Adrenal gland (tissue), 5 donors: ENCODE results near the gene PRKCB.

ENCODE experiments used
- CTCF ChIP-seq, 6 experiments: fragments of 450-650 bp in 4 of 6; fragments of 200-600 bp in 2 of 6; sonication (generic) in 1 of 6; IDR thresholded peaks; 1 replicate in 5 of 6; 2 replicates in 1 of 6; pipeline versions ENCODE4 v1.5.1 to v1.8.0; 2016 to 2021; ENCODE audit warnings: antibody characterized with exemption in 6 of 6, mild to moderate bottlenecking in 2 of 6, moderate library complexity in 1 of 6
- POLR2A ChIP-seq, 2 donors: fragments of 450-650 bp; IDR thresholded peaks; one replicate each; pipeline ENCODE4 v1.6.1; 2017; ENCODE audit warnings: antibody characterized with exemption in 2 of 2, mild to moderate bottlenecking in 2 of 2, moderate library complexity in 1 of 2
- donor health status: DM: no; HTN: no; CAD: no.

GRCh38 chr16:24116989-24117388 is 281.2 kb downstream of the PRKCB start:
- TF ChIP-seq CTCF (IDR thresholded peaks at IDR 0.05) (no peak), POLR2A (IDR thresholded peaks at IDR 0.05) (no peak)
